ENCODE results near the gene TSNAXIP1. TPM values are rescaled to one million over a fixed set of nuclear protein-coding genes. Genes with fewer than 3 reads are reported as not detected.

The TSNAXIP1 gene
- total and polyA plus RNA-seq, 9 of the 15 experiments (the other 6 are each of a cell fraction or from before 2014, with no cell fraction given) = 0.03 to 0.24 (median 0.11) TPM; not detected in 4

GRCh38 chr16:67846320-67847063 is 39.8 kb downstream of the TSNAXIP1 start, which contains the start of gene NUTF2 (continued):
- TF ChIP-seq PCBP2 (IDR thresholded peaks at IDR 0.05; ENCODE audit: low read depth, low read length, poor library complexity, severe bottlenecking) = peak; percentile 41
- peak; percentile 49; the same call in 1 of the 2 replicates for TF ChIP-seq NBN (IDR thresholded peaks at IDR 0.05; ENCODE audit: low read depth)
- TF ChIP-seq ZBTB40 (IDR thresholded peaks at IDR 0.05) = peak; percentile 71; the same call in 1 of the 2 replicates
- TF ChIP-seq ZBTB40 (CRISPR knock-in tag; IDR thresholded peaks at IDR 0.05) = no peak
- no peak for TF ChIP-seq SNAPC5 (CRISPR knock-in tag; IDR thresholded peaks at IDR 0.05)
- TF ChIP-seq SMC3 (conservative IDR thresholded peaks at IDR 0.05; ENCODE audit: insufficient read depth, low read depth, low read length) = no peak
- TF ChIP-seq NRF1 (conservative IDR thresholded peaks at IDR 0.05 in 1 of 2, IDR thresholded peaks at IDR 0.05 in 1 of 2) = peak; percentile 77 to 82
- TF ChIP-seq TCFL5 (CRISPR knock-in tag; conservative IDR thresholded peaks at IDR 0.05) = no peak
- peak; percentile 55; the same call in 1 of the 2 replicates for TF ChIP-seq DMBX1 (CRISPR knock-in tag; IDR thresholded peaks at IDR 0.05; ENCODE audit: borderline replicate concordance)
- peak; percentile 41; the same call in 1 of the 2 replicates for TF ChIP-seq FOXM1 (IDR thresholded peaks at IDR 0.05; ENCODE audit: low read depth)
- 0 out of 2 replicates have a peak, but pooled peaks have one; percentile 29 for TF ChIP-seq FOXM1 (CRISPR knock-in tag; IDR thresholded peaks at IDR 0.05; ENCODE audit: low read depth)
- TF ChIP-seq BACH1 (tag; IDR thresholded peaks at IDR 0.05) = no peak; the same call in 1 of the 2 replicates
- no peak; the same call in 1 of the 2 replicates for TF ChIP-seq LCOR (CRISPR knock-in tag; IDR thresholded peaks at IDR 0.05)
- TF ChIP-seq E2F8 (IDR thresholded peaks at IDR 0.05; ENCODE audit: low read depth, partially characterized antibody) = peak; percentile 88
- TF ChIP-seq ZZZ3 (IDR thresholded peaks at IDR 0.05) = no peak

Data from K562 (cell line).